Measurements from ENCODE around the gene NAV3.

- no peak for TF ChIP-seq CTCF (IDR thresholded peaks at IDR 0.05; ENCODE audit: low read depth, low read length, poor library complexity, severe bottlenecking)
- TF ChIP-seq EZH2phosphoT487 (IDR thresholded peaks at IDR 0.05; ENCODE audit: borderline replicate concordance, low read length), result no peak
These were observed 207.8 kb downstream of the NAV3 start for GRCh38 chr12:78038541-78038940.
